ENCODE data around the gene SKI. TPM values are rescaled to one million over a fixed set of nuclear protein-coding genes. Genes with fewer than 3 reads are reported as not detected.

SKI gene
- total and polyA plus RNA-seq, 10 of the 15 experiments (the other 5 are each of a cell fraction or from before 2014, with no cell fraction given) = 0.03 to 14.9 (median 0.96) TPM

GRCh38 chr1:2238361-2239012 is 10.4 kb downstream of the SKI start:
- Histone ChIP-seq H2AFZ (ENCODE audit: control insufficient read depth, low read depth, low read length) (no peak overlapping the region), H3K79me2 (ENCODE audit: control insufficient read depth, insufficient read depth, low read length) (peaks cover 29% of the 10 kb centered on the region), H3K27ac (ENCODE audit: control insufficient read depth, insufficient read depth) (no peak overlapping the region), H3K4me2 (ENCODE audit: control insufficient read depth, insufficient read depth) (no peak overlapping the region), H4K20me1 (ENCODE audit: control insufficient read depth, insufficient read depth) (no peaks in the 10 kb centered on the region), H3K9ac (ENCODE audit: control insufficient read depth, insufficient read depth, low read length) (no peak overlapping the region), H3K4me3 (no peak overlapping the region), H3K4me1 (ENCODE audit: control insufficient read depth, insufficient read depth, low read length) (peaks cover 20% of the 10 kb centered on the region), H3K9me3 (replicated peaks; ENCODE audit: control insufficient read depth, insufficient read depth, low read length) (no peaks in the 10 kb centered on the region), H3K36me3 (ENCODE audit: control insufficient read depth in 2 of 2, insufficient read depth in 2 of 2, low read length in 1 of 2) (peaks cover 0 to 5% of the 10 kb centered on the region in 2 experiments; a peak in 2 of 4 replicates), H3K27me3 (replicated peaks in 1 of 2; ENCODE audit: control insufficient read depth in 2 of 2, insufficient read depth in 2 of 2, low read length in 1 of 2) (no peaks in the 10 kb centered on the region)
- BruUV-seq (replicated peaks) = no TSS peak
- intact Hi-C loops (cut with micrococcal nuclease; ENCODE audit: unreplicated experiment) (loop anchor here (10.0 kb wide), 1 partner anchor 56 kb away; no protein-coding TSS in a partner anchor), in situ Hi-C loops (cut with MboI) (no loop called here)
- SMC1A ChIA-PET (ENCODE audit: uncharacterized antibody, unreplicated experiment) = no interaction called here
- FAIRE-seq (no peak), DNase-seq (ENCODE audit: low read depth, low spot score) (no peak), ATAC-seq (no peak)
- CTCF ChIA-PET = no interaction called here
- TF ChIP-seq GABPA (IDR thresholded peaks at IDR 0.05; ENCODE audit: low read depth) (no peak), SREBF1 (IDR thresholded peaks at IDR 0.05; ENCODE audit: low read length) (no peak), EGR1 (IDR thresholded peaks at IDR 0.05; ENCODE audit: borderline replicate concordance in 1 of 2, low read depth in 2 of 2, low read length in 2 of 2) (no peak), ZNF217 (IDR thresholded peaks at IDR 0.05) (no peak), CHD4 (IDR thresholded peaks at IDR 0.05) (no peak), EP300 (IDR thresholded peaks at IDR 0.05; ENCODE audit: borderline replicate concordance in 1 of 2, control insufficient read depth in 1 of 2, low read depth in 2 of 2, low read length in 2 of 2) (no peak), KLF5 (IDR thresholded peaks at IDR 0.05; ENCODE audit: partially characterized antibody) (no peak), MLLT1 (IDR thresholded peaks at IDR 0.05) (no peak), RELB (IDR thresholded peaks at IDR 0.05; ENCODE audit: low read depth) (no peak), NKRF (conservative IDR thresholded peaks at IDR 0.05) (no peak), BHLHE40 (IDR thresholded peaks at IDR 0.05; ENCODE audit: borderline replicate concordance in 1 of 2, low read depth in 2 of 2, low read length in 1 of 2) (no peak), IKZF1 (conservative IDR thresholded peaks at IDR 0.05) (no peak), NFXL1 (IDR thresholded peaks at IDR 0.05; ENCODE audit: borderline replicate concordance) (no peak), ETV6 (conservative IDR thresholded peaks at IDR 0.05 in 1 of 2, IDR thresholded peaks at IDR 0.05 in 1 of 2; ENCODE audit: borderline replicate concordance in 1 of 2, low read depth in 1 of 2) (no peak)
- POLR2A ChIA-PET = no interaction called here
- RAD21 ChIA-PET (ENCODE audit: unreplicated experiment) = no interaction called here
- 92% methylated on average over 25 of the region's 25 CpGs for WGBS (ENCODE audit: insufficient coverage, insufficient replicate concordance, low lambda C conversion rate, missing lambda C conversion rate)
